WTC11 (cell line): ENCODE data around the gene ESCO1.

Source experiments
- CTCF ChIP-seq: fragments of 200-600 bp; IDR thresholded peaks from 2 replicates; pipeline ENCODE4 v1.8.0; 2022; ENCODE audit warnings: antibody characterized with exemption
- E2F5 ChIP-seq: sonication (generic); formaldehyde crosslinking; IDR thresholded peaks from 2 replicates; pipeline ENCODE4 v1.8.1; 2022; ENCODE audit warnings: mild to moderate bottlenecking, moderate library complexity, missing genetic modification reagents
- NR3C1 ChIP-seq: sonication (generic); formaldehyde crosslinking; conservative IDR thresholded peaks from 2 replicates; pipeline ENCODE4 v1.8.1; 2023; ENCODE audit warnings: low read depth, mild to moderate bottlenecking, missing genetic modification reagents
- TEAD4 ChIP-seq: sonication (generic); formaldehyde crosslinking; IDR thresholded peaks from 2 replicates; pipeline ENCODE4 v1.8.0; 2022; ENCODE audit warnings: mild to moderate bottlenecking, missing genetic modification reagents
- USF2 ChIP-seq: sonication (generic); formaldehyde crosslinking; IDR thresholded peaks from 2 replicates; pipeline ENCODE4 v1.8.1; 2023; ENCODE audit warnings: mild to moderate bottlenecking, missing genetic modification reagents, moderate library complexity

GRCh38 chr18:21599585-21600525, 649 bp downstream of the ESCO1 start:
- TF ChIP-seq TEAD4 (CRISPR knock-in tag) (no peak), E2F5 (CRISPR knock-in tag) (no peak), NR3C1 (CRISPR knock-in tag) (no peak), CTCF (no peak), USF2 (CRISPR knock-in tag) (no peak)
